Inflammatory macrophage (primary cell): ENCODE measurements around the gene ULBP3.
"Not testable (repeated sequence)": the region's sequence is repeated elsewhere in the genome, so short reads cannot be mapped to it uniquely, and the experiment has no call there.

Experiments
- DNase-seq, 2 donors: peaks; one replicate each; pipeline ENCODE4 v3.0.0-alpha.2; 2020 to 2022

ULBP3 gene

GRCh38 chr6:150038202-150039062, 30.5 kb downstream of the ULBP3 start:
- DNase-seq: no peak

- DNase-seq: no peak
Observed at GRCh38 chr6:150037526-150038201, 31.3 kb downstream of the ULBP3 start.

GRCh38 chr6:150036081-150036480, 32.8 kb downstream of the ULBP3 start:
- DNase-seq: no peak

GRCh38 chr6:150033207-150033771, 35.6 kb downstream of the ULBP3 start:
- DNase-seq: peak; percentile 39 to 60

GRCh38 chr6:150032598-150032997, 36.3 kb downstream of the ULBP3 start:
- DNase-seq: no peak

- no peak for DNase-seq
Observed at GRCh38 chr6:150030611-150031010, 38.3 kb downstream of the ULBP3 start.

- no peak for DNase-seq
Observed at GRCh38 chr6:150029749-150030148, 39.2 kb downstream of the ULBP3 start.

GRCh38 chr6:150029276-150029675, 39.6 kb downstream of the ULBP3 start:
- DNase-seq: no peak

- no peak for DNase-seq
Observed at GRCh38 chr6:150028799-150029198, 40.1 kb downstream of the ULBP3 start.

- DNase-seq: no peak
Observed at GRCh38 chr6:150027806-150028565, 40.9 kb downstream of the ULBP3 start.

GRCh38 chr6:150026976-150027805, 41.7 kb downstream of the ULBP3 start:
- no peak for DNase-seq

GRCh38 chr6:150025201-150025917, 43.6 kb downstream of the ULBP3 start, which contains the start of gene RAET1L:
Gene RAET1L (minus strand): TSS chr6:150025532. CDS start chr6:150025471, 61 bp downstream.
- no peak for DNase-seq

GRCh38 chr6:150024646-150025155, 44.2 kb downstream of the ULBP3 start:
- DNase-seq: no peak

GRCh38 chr6:150024021-150024420, 44.9 kb downstream of the ULBP3 start:
- DNase-seq: not testable (repeated sequence)

- not testable (repeated sequence) for DNase-seq
Observed at GRCh38 chr6:150021870-150022269, 47.1 kb downstream of the ULBP3 start.

GRCh38 chr6:150018846-150019580, 49.9 kb downstream of the ULBP3 start:
- no peak for DNase-seq

GRCh38 chr6:150017186-150017521, 51.8 kb downstream of the ULBP3 start:
- not testable (repeated sequence) for DNase-seq

- peak; percentile 66 for DNase-seq
Observed at GRCh38 chr6:150016324-150017185, 52.4 kb downstream of the ULBP3 start.
